A549 treated with AZD9567 at 1 μM for 4 hours (cell line): ENCODE results near the gene STUB1. TPM values are rescaled to one million over a fixed set of nuclear protein-coding genes. Genes with fewer than 3 reads are reported as not detected.

Experiments used
- total RNA-seq: library from RNA; stranded (reverse); fragments of 200-300 nt; extraction: Qiagen RNA extraction; gene quantifications from 5 replicates; pipeline ENCODE4 v1.2.3, GENCODE V29; 2022; ENCODE audit not compliant: insufficient read depth

Gene STUB1
- 77.5 to 143 TPM (median 137 TPM) in 5 replicates for total RNA-seq

DNA sequence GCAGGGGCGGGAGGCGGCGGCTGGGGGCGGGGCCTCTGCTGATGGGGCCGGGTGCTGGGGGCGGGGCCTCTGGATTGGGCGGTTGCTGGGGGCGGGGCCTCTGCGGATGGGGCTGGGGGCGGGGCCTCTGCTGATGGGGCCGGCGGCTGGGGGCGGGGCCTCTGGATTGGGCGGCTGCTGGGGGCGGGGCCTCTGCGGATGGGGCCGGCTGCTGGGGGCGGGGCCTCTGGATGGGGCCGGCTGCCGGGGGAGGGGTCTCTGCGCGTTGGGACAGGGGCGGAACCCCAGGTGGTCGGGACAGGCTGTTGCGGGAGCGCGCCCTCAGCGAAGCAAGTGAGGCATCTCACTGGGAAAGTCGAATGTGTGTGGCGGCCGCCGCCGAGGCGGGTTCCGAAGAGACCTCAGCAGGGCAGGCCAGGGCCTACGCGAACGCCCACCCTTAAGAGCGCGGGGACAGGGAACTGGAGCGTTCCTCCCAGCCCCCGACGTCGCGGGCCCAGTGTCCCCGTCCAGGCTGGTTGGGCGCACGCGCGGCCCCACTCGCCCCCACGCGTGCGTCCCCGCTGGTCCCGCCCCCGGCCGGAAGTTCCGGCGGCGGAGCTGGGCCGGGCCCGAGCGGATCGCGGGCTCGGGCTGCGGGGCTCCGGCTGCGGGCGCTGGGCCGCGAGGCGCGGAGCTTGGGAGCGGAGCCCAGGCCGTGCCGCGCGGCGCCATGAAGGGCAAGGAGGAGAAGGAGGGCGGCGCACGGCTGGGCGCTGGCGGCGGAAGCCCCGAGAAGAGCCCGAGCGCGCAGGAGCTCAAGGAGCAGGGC lies at the start of gene STUB1:
TSS of gene STUB1 (plus strand) at position 597 of the 811 bp plus-strand sequence. CDS start at position 713, 116 bp downstream.

DNA sequence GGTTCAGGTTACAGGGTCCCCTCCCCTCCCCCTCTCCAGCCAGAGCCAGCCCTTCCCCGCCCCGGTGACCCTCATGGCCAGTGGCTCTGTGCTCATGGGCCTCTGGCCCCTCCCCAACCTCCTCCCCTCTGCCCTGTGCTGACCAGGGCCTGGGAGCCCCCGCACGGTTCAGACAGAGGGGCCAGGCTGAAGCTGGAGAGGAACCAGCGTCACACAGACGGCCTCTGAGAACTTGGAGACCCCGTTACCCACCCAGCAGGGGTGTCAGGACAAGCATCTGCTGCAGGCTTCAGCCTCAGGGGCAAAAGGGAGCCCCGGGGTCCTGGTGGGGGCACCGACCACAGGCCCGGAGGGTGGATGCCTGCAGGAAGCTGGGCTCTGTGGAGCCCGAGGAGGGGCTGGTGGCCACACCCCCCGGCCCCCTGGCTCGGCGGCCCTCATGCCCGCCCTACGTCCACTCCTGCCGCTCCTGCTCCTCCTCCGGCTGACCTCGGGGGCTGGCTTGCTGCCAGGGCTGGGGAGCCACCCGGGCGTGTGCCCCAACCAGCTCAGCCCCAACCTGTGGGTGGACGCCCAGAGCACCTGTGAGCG lies 49.3 kb upstream of the STUB1 start, which contains the start of gene WFIKKN1:
TSS of gene WFIKKN1 (plus strand) at position 171 of the 591 bp plus-strand sequence. CDS start at position 440, 269 bp downstream.

DNA sequence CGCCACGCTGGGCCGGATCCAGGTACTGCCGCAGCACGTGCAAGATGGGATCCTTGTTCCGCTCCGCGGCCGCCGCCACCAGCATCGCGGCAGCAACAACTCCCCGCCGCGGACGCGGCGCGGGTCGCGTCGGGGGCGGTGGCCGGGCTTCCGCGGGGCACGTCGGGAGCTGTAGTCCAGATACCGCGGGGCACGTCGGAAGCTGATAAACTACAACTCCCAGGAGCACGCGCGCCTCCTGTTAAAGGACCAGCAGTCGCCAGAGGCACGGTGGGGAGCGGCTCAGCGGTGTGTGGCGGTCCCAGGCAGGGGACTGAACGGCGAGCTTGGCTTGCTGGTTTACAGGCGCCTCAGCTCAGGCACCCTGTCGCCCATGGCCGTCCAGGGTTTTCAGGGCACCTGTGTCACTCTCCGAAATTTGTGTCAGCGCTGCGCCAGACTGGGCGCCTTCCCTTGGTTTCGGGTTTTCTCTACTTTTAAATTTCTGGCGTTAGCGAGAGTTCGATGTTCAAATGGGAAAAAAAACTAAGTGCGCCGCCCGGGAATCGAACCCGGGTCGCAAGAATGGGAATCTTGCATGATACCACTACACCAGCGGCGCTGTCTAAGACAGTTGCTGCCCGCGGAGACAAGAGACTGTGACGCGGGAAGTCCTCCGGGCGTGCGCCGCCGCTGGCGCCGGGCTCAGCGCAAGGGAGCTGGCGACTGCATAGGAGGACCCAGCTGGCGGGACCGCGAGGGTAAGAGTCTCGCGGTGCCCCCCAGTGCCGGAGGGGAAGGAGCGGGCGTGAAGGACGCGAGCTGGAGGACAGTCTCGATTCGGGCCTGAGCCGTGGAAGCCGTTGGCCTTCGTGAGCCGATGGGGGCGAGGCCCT lies 43.8 kb upstream of the STUB1 start, which contains the start of gene METTL26:
TSS of gene METTL26 (minus strand) at position 100 of the 875 bp plus-strand sequence. CDS start at position 85, 15 bp downstream.

DNA sequence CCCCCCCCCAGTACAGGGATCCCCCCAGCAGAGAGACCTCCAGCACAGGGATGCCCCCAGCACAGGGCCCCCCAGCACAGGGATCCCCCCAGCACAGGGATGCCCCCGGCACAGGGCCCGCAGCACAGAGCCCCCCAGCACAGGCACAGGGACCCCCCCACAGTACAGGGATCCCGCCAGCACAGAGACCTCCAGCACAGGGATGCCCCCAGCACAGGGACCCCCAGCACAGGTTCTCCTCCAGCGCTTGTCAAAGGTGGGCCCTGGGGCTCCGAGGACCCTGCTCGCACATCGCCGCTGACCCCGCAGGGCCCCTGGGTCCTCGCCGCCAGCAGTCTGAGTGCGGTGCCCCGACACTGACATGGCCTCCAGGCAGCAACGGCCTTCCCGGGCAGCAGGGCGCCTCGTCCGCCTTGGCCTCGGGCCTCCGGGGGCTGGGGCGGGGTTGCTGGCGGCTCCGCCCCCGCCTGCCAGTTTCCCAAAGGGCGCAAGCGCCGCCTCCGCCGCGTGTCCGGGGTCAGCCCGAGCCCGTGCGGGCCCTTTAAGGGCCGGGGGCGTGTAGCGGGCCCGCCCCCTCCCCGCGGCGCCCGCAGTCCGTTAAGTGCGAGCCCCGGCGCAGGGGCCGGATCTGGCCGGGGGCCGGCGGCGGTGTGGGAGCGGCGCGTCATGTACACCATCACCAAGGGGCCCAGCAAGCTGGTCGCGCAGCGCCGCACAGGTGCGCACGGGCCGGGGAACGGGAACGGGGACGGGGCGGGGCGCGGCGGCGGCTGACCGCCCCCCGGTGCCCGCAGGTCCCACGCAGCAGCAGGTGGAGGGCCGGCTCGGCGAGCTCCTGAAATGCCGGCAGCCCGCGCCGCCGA lies 38.7 kb upstream of the STUB1 start, which contains the start of gene MCRIP2:
TSS of gene MCRIP2 (plus strand) at position 503 of the 863 bp plus-strand sequence. CDS start at position 667, 164 bp downstream.

DNA sequence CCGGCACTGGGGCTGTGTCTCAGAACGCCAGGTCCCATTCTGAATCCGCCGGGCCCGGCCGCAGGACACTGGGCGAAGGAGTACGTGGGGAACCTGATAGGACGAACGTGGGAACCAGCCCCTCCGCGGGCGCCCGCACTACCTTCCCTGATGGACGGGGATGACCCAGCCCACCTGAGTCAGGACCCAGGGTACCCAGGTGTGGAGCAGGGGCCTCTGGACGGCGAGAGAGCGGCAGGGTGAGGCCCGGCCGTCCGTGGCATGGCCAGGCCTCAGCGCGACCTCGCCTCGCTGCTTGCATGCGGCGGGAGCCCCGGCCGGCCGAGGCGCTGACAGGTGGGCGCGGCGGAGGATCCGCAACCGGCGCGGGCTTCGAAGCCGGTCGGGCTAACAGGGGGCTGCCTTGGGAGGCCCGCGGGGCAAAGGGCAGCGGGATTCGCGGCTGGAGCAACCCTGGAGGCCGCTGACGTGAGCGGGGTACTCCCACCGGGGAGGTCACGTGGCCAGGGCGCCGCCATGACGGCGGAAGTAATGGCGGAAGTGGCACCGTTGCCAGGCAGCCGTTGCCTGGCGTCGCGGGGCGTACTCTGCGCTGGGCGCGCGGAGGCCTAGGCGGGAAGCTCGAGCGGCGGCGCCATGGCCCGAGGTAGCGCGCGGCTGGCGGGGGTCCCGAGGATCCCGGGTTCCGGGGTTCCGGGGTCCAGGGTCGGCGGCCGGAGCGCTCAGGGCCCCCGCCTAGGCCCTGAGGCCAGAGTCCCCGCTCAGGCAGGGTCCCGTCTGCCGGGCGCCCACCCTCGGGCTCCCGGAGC lies 31.2 kb upstream of the STUB1 start, which contains the start of gene WDR90:
TSS of gene WDR90 (plus strand) at position 585 of the 809 bp plus-strand sequence. CDS start at position 637, 52 bp downstream.

DNA sequence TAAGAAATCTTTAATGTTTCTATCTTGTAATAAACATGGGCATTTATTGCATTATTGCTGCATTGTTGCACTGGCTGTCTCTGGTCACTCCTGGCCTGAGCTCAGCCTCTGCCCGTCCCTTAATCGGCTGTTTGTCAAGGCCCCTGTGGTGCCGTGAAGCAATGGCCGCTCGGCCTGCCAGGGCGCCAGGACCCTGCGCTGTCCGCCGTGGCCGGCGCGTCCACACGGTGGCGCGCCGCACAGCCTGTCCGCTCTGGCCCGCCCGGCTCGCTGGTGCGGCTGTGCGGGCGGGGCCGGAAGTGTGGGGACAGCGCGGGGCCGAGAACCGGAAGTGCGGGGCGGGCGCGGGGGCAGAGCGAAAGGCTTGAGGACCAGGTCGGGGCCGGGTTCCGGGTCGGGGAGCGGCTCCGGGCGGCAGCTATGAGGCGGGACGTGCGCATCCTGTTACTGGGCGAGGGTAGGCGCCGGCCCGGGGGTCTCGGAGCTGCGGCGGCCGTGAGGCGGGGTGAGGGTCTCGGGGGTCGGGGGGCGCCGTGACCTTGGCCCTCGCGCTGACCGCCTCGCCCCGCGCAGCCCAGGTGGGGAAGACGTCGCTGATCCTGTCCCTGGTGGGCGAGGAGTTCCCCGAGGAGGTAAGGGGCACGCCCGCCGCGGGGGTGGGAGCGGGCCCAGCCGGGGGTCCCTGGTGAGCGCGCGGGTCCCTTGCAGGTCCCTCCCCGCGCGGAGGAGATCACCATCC lies 12.3 kb upstream of the STUB1 start, which contains the start of gene RHOT2:
TSS of gene RHOT2 (plus strand) at position 353 of the 739 bp plus-strand sequence. CDS start at position 421, 68 bp downstream.

DNA sequence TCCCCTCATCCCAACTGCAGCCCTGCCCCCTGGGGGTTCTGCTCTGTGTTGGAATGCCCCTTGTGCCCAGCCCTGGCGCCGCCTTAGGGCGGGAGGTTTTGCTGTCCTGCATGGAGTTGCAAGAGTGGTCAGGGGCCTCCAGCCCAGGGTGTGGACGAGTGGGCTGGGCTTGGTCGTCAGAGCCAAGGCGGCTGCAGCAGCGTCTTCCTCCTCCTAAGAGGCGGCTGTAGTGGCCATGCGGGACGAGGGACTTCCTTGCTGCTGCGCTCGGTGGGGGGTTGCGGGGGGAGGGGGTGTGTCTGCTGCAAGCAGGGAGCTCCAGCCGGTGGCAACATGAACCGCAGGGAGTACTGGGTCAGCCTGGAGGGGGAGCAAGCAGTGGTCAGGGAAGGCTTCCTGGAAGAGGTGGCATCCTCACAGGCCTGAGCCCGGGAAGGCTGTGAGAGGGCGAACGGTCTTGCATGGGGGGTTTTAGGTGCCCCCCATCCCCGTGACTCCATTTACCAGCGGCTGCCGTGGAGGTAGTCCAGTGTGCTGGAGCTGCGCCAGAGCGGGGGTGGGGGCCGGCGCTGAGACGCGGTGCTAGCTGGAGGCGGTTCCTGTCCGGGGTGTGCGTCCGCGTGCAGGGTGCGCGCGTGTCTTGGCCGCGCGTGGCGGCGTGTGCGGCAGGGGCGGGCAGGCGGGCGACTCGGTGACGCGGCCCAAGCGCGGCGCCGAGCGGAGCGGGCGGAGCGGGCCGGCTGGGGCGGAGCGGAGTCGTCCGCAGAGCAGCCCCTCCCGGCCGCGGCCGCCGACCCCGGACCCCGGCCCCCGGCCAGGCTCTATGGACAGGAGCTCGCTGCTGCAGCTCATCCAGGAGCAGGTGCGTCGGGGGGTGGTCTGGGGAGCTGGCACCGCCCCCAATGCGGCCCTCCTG lies 5.0 kb upstream of the STUB1 start, which contains the start of gene RHBDL1:
TSS of gene RHBDL1 (plus strand) at position 704 of the 916 bp plus-strand sequence. CDS start at position 824, 120 bp downstream.

DNA sequence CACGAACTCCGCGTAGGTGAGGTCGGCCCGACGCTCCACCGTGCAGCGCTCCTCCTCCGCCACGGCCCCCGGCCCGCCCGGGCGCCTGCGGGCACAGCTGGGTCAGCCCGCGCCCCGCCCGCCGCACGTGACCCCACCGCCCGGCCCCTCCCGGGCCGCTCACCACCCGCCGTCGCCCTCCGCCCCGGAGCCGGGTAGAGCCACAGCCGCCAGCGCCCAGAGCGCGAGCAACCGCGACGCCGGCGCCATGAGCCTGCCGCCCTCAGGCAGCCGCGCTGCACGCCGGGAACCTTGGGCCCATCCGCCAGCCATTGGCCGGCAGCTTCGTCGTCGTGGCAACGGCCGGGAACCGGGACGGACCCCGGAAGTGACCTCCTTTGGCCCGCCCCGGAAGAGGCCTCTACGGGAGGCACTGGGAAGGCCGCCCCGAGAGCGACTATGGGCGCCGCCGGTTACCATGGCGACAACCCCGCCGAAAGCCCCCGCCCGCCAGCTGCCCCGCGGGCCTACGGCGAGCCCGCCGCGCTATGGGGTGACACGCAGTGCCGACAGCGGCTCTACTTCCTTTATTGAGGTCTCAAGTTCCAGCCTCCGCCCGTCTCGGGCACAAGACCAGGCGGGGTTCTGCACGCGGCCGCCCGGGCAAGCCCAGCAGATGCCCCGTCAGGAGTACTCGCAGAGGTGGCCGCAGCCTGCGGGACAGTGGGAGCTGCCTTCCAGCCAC lies 4.0 kb downstream of the STUB1 start, which contains the start of gene JMJD8:
TSS of gene JMJD8 (minus strand) at position 264 of the 724 bp plus-strand sequence. CDS start at position 249, 15 bp downstream.

DNA sequence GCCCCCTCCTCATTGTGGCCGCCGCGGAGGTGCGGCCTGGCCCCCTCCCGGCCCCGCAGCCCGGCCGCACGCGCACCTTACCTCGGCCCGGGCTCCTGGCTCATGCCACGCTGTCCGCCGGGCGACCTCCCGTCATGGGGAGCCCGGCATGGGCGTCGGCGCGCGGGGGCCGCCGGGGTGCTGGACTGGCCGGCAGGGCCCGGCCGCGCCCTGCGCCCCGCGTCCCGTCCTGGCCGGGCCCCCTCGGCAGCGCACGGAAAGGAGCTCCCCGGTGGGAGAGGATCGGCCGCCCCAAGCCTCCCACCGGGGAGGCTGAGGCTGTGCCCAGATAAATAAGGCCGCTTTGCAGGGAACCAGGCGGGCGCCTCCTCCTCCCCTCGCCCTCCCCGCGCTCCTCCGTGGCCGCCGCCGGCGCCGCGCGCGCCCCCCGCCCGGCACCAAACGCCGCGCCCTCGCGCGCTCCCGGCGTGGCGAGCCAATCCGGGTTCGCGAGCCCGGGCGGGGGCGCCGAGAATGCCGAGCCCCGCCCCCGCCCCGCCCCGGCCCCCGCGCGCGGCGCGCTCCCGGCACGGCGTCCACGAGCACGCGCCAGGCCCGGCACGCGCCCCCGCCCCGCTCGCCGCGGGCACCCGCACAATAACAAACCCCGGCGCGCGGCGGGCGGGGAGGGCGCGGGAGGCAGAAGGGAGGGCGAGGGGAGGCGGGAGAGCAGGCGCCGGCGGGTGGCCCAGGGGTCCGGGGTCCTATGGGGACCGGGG lies 25.4 kb downstream of the STUB1 start, which contains the start of gene FBXL16:
TSS of gene FBXL16 (minus strand) at position 371 of the 758 bp plus-strand sequence. CDS start 8,396 bp downstream, outside the sequence.

DNA sequence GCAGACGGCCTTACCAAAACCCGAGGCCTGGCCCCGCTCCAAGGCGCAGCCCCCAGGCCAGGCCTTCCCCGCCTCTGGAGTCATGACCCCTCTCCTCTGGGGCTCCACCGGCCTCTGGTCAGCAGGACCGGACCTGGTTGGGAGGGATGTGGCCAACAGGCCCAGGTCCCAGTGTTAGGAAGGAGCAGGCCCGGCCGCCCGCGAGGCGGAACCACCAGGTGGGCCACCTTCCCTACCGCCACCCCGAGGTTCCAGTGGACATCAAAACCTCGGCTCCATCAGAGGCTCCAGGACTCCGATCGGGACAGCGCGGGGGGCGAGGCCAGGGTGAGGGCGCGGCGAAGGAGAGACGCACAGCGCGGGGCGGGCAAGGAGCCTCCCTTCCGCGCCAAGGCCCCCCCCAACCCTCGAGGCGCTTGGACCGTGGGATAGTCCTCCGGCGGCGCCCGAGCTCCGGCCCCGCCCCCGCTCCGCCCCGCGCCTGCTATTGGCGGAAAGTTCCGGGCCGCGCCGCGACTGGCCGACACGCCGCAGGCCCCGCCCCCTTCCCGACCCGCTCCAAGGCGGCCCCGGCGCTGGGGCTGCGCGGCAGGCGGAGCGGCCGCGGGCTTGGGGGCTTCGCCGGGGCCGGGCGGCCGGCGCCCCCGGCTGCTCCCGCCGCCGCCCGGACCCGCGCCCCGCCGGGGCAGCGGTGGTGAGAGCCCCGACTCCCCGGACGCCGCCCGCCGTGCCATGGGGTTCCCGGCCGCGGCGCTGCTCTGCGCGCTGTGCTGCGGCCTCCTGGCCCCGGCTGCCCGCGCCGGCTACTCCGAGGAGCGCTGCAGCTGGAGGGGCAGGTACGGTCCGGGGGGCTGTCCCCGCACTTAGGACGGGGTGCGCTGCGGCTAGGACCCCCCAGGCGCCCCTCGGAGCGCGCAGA lies 34.6 kb downstream of the STUB1 start, which contains the start of gene METRN:
TSS of gene METRN (plus strand) at position 561 of the 919 bp plus-strand sequence. CDS start at position 733, 172 bp downstream.

DNA sequence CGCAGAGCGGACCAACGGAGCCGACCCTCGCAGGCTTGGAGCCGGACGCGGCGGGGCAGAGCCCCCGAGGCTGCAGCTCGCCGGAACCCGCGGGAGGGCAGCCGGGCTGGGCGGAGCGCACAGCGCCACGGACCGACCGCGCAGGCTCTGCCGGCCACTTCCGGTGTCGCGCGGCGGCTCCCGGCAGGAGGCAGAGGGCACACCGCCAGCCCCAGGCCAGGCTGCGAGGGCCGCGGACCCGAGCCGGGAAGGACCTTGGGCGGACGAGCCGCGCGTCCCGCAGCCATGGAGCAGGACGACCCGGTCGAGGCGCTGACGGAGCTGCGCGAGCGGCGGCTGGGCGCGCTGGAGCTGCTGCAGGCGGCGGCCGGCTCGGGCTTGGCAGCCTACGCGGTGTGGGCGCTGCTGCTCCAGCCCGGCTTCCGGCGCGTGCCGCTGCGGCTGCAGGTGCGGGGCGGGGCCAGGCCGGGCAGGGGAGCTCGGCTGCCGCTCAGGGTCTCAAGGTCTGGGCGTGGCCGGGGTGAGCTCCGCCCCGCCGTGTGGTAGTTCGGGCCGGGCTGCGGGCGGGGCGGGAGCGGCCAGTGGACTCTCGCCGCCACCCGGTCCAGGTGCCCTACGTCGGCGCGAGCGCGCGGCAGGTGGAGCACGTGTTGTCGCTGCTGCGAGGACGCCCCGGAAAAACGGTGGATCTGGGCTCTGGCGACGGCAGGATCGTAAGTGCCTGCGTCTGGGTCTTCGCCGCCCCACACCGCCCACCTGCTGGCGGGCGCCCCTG lies 41.0 kb downstream of the STUB1 start, which contains the start of gene ANTKMT:
TSS of gene ANTKMT (plus strand) at position 157 of the 775 bp plus-strand sequence. CDS start at position 286, 129 bp downstream.

DNA sequence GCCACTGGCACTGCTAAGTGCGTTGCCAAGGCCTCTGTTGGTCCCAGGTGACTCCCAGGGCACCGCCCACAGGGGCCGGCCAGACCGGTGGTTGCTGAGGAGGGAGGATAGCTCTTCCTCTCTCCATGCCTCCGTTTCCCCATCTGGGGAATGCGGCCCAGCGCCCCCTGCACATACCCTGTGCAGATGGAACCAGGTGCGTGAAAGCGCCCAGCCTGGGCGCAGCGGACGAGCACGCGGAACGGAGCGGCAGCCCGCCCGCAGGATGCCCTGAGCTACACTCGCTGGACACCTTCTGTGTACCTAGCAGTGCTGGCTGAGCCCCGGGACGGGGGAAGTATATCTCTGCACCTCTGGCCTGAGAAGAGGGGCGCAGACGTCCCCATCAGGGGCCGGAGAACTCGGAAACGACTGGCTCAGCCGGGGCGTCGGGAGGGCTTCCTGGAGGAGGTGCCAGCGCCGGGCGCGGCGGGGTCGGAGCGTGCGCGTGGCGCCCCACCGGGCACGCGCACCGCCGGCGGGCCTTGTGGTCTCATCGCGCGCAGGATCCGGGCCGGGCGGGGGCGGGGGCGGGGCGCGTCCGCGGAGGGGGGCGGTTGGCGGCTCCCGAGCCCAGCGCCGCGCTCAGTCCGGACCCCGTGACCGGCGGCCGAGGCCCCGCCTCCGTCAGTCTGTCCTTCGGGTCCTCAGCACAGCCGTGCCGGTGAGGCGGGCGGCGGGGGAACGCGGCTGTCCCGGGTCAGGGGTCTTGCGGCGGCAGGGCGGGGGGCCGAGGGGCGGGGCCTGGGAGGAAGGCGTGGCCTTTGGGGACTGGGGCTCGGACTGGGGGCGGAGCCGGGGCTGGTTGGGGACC lies 46.5 kb downstream of the STUB1 start, which contains the start of the genes CCDC78 and HAGHL:
TSS of gene CCDC78 (minus strand) at position 6 of the 853 bp plus-strand sequence. CDS start 76 bp downstream, outside the sequence.
TSS of gene HAGHL (plus strand) at position 669 of the 853 bp plus-strand sequence. CDS start 404 bp downstream, outside the sequence.

